ENCODE results near the gene SPO11.

The SPO11 gene

GRCh38 chr20:57329608-57330221 lies at the start of gene SPO11:
Gene SPO11, plus strand, starts transcription at chr20:57329803. Its CDS starts 65 bp downstream, at chr20:57329868.
- DNase-seq (ENCODE audit: low read depth in 2 of 3, low spot score in 2 of 3), result no peak

GRCh38 chr20:57280221-57280620 lies 49.4 kb upstream of the SPO11 start:
- DNase-seq (ENCODE audit: low read depth in 2 of 3, low spot score in 2 of 3), result no peak

DNA sequence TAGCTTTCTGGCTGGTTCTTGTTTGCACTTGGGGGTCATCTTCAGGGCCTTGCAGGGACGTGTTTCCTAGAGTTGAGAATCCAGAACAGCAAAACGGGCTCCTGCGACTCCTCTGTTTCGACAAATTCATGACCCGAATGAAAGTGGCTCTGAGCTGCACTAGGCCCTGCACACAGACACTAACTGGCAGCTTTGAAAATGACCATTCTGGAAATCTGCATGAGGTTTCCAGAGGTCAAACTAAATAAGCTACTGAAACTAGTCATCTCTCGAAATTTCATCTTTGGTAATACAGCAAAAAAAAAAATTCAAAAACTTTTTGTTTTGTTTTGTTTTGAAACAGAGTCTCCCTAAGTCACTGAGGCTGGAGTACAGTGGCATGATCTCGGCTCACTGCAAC lies 47.7 kb upstream of the SPO11 start:
- DNase-seq (ENCODE audit: low read depth in 2 of 3, low spot score in 2 of 3), result no peak

GRCh38 chr20:57282670-57283361 lies 46.8 kb upstream of the SPO11 start:
- no peak for DNase-seq (ENCODE audit: low read depth in 2 of 3, low spot score in 2 of 3)

- no peak for DNase-seq (ENCODE audit: low read depth in 2 of 3, low spot score in 2 of 3)
Measured at GRCh38 chr20:57283860-57284259, 45.7 kb upstream of the SPO11 start.

GRCh38 chr20:57287007-57287880 lies 42.4 kb upstream of the SPO11 start:
- no peak for DNase-seq (ENCODE audit: low read depth in 2 of 3, low spot score in 2 of 3)

DNA sequence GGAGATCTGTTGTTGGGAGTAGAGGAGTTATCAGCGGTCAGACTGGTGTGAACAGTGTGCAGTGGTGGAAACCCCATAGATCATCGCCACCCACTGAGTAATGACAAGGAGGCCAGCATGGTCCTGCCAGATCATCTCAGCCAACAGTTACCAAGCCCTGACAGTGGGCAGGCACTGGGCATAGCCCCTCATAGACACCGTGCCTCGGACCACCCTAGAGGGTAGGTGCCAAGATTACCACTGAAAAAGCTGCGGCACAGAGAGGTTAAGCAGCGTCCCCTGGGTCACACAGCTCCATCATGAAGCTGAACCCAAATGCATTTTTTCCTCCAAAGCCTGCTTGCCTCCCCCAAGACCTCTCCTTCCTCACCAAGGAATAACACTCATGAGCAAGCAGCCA lies 41.7 kb upstream of the SPO11 start:
- DNase-seq (ENCODE audit: low read depth in 2 of 3, low spot score in 2 of 3), result no peak

- no peak for DNase-seq (ENCODE audit: low read depth in 2 of 3, low spot score in 2 of 3)
Measured at GRCh38 chr20:57288651-57289277, 40.8 kb upstream of the SPO11 start.

DNA sequence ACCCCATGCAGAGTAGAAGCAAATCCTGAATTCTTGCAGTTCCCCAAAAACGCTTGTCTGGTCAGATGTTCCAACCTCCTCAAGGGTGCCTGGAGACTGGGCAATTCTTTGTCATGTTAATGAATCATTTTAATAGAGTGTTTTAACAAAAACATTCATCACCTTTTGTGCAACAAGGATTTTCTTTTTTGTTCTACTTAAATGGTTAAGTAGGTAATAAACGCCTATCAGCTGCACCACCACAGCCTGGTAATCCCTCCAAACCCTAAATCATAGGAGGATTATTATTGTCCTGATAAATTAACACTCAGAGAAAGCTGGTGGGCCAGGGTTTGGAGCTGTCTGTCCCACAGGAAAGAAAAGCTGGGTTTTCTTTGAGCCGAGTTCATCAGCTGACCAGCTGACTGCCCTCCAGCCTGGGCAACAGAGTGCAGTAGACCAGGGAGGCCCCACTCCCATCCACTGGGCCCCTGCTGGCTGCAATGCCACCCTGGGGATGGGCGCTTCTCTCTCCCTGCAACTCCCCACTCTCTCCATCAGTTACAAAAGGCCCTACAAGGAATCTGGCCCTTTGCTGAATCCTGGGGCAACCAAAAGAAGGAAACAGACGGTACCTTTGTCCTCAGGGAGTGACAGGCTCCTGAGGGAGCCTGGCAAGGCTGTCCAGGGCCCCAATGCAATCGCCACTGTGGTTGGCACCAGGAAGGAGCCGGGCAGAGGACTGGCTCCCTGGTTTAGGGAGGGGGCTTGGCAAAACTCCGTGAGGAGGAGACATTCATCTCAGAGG lies 40.0 kb upstream of the SPO11 start:
- DNase-seq (ENCODE audit: low read depth in 2 of 3, low spot score in 2 of 3), result no peak

DNA sequence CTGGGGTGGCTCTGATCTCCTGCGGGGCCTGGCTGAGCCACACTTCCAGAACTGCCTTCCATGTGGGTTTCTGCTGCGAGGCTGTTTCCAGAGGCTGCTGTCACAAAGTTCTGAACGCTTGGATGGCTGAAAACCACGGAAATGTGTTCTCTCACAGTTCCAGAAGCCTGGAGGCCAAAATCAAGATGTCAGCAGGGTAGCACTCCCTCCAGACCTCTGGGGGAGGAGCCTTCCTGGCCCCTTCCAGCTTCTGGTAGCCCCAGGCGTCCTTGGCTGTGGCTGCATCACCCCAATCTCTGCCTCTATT lies 39.5 kb upstream of the SPO11 start:
- no peak for DNase-seq (ENCODE audit: low read depth in 2 of 3, low spot score in 2 of 3)

DNA sequence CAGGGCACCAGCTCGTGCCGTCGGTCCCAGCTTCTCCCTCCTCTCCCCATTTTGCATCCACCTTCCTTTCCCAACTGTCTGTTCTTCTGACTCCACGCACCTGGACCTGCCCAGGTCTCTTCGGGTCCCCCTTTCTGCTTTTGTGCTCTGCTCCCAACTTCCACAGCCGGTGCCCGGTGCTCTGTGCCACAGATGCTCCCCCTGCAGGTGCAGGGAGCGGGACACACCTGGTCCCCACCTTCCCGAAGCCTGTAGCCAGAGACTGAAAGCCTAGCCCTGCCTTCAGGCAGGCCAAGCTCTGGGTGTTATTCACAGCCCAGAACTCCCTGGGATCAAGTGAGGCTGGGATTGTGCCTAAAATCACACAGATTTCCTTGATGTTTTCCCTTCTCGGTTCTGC lies 38.6 kb upstream of the SPO11 start:
- DNase-seq (ENCODE audit: low read depth in 2 of 3, low spot score in 2 of 3), result no peak

- DNase-seq (ENCODE audit: low read depth in 2 of 3, low spot score in 2 of 3), result no peak
Measured at GRCh38 chr20:57291694-57292093, 37.9 kb upstream of the SPO11 start.

DNA sequence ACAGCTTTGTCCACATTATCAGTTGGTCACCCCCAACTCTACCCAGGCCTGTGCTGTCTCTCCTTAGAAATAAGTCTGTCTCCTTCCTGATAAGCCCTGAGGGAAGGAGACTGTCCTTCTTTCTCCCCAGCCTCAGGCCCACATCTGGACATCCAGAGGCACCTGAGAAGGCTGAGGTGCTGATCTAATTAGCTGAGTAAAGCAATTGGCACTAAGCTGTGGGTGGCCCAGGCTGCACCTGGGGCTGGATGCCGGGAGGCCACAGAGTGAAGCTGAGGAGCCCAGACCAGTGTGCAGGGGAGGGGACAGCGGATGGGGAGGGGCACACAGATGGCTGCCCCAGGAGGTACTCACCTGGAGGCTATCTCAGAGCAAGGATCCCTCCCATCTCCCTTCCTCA lies 37.0 kb upstream of the SPO11 start:
- no peak for DNase-seq (ENCODE audit: low read depth in 2 of 3, low spot score in 2 of 3)

DNA sequence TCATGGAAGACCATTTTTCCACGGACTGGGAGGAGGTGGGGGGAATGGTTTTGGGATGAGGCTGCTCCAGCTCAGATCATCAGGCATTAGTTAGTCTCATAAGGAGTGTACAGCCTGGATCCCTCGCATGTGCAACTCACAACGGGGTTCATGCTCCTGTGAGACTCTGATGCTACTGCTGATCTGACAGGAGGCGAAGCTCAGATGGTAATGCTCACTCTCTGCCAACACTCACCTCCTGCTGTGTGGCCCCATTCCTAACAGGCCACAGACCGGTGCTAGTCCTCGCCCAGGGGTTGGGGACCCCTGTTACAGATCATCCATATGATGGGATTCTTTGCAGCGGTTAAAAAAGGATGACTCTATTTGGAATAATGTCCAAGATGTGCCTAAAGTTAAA lies 35.6 kb upstream of the SPO11 start:
- no peak for DNase-seq (ENCODE audit: low read depth in 2 of 3, low spot score in 2 of 3)

DNA sequence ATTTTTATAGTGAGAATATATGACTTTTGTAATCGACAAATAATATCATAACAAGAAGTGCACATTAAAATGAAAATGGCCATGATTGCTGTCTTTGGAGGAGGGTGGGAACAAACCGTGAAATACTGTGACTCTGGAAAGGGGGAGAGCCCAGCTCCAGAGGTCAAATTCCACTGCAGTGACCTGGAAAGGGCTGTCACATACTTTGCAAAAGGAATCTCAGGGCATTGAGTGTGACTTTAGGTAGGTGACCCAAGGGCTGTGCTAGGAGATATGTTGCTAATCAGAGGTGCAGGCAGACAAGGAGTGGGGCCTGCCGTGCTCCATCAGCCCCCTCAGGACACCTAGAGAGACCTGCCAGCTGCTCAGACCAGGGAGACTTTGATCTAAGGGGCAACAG lies 35.1 kb upstream of the SPO11 start:
- no peak for DNase-seq (ENCODE audit: low read depth in 2 of 3, low spot score in 2 of 3)

- no peak for DNase-seq (ENCODE audit: low read depth in 2 of 3, low spot score in 2 of 3)
Measured at GRCh38 chr20:57298457-57298856, 31.1 kb upstream of the SPO11 start.

DNA sequence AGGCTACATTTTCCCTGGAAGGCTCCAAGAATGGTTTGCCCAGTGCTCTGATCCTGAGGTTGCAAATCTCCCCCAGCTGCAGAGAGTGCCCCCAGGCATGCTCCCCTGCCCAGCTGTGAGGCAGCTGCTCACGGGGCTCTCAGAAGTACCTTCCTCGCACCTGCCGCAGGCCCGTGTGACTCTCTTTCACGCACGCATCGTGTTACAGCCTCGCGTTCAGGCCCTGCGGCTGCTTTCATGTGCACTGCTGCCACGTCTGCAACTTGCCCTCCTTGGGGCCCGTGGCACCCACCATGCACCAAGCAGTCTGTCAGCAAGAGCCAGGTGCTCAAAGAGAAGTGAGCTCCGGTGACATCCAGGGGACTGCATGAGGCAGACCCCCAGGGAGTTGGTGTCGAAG lies 28.6 kb upstream of the SPO11 start:
- DNase-seq (ENCODE audit: low read depth in 2 of 3, low spot score in 2 of 3), result no peak

DNA sequence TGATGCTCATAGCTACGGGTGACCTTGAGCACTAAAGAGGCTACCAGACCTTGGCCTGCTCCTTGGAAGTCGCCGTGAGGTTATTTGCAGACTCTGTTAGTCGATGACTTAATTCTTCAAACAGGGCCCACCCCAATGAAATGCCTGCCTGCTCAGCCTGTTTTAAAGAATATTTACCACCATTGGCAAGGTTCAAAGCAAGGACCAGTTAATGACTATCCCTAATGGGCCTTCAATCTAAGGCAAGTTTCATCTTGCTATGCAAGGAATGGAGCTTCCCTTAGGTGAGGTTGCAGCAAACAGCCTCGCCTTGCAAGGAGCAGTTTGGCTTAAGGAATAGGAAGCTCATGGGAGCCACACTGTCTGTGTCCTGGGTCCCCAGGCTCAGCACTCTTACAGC lies 22.9 kb upstream of the SPO11 start:
- no peak for DNase-seq (ENCODE audit: low read depth in 2 of 3, low spot score in 2 of 3)

- DNase-seq (ENCODE audit: low read depth in 2 of 3, low spot score in 2 of 3), result no peak
Measured at GRCh38 chr20:57308451-57309271, 20.9 kb upstream of the SPO11 start.

DNA sequence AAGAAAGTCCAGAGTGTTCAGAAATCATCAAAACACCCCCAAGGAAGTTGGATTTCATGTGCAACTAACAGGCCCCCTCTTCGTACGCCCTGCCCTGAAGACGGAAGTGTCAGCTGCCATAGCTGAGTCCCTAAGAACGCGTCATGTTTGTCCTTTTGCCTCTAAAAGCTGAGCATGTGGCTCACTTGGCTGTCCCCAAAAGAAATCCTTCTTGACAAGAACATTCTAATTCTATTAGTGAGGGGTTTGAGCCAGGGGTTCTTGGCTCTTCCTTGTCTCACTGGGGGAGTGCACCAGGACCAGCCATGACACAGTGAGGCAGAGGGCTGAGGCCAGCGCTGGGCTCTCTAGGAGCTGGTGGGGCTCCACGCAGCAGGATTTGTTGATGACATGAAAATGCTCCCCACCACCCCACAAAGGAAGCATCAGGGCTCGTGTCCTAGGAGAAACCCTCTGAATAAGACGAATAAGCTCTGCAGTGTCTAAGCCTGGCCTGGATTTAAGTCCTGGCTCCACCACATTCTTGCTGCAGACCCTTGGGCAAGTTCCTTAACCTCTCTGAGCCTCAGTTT lies 20.0 kb upstream of the SPO11 start:
- no peak for DNase-seq (ENCODE audit: low read depth in 2 of 3, low spot score in 2 of 3)

All from activated CD8-positive, alpha-beta memory T cell treated with anti-CD3 and anti-CD28 coated beads for 48 hours (primary cell).